Fibroblast of the aortic adventitia (primary cell): ENCODE data around the gene RBMX. TPM values are rescaled to one million over a fixed set of nuclear protein-coding genes. Genes with fewer than 3 reads are reported as not detected.

Source experiments
- DNase-seq: peaks from one replicate; pipeline ENCODE4 v3.0.0-alpha.2; 2010; ENCODE audit warnings: low read depth
- H3K4me3 ChIP-seq: 2 replicates; pipeline ENCODE4 v1.5.1; 2011; ENCODE audit warnings: low read depth, mild to moderate bottlenecking, control low read depth, low read length, moderate library complexity
- total RNA-seq: library from RNA; depleted of rRNA; stranded (reverse); fragments of >200 nt; gene quantifications from 2 replicates; pipeline ENCODE4 v1.2.3, GENCODE V29; 2012; ENCODE audit warnings: low replicate concordance
- TF ChIP-seq, protein P1 (sequence below): IDR thresholded peaks from 2 replicates; pipeline ENCODE4 v1.5.1; 2011; ENCODE audit warnings: mild to moderate bottlenecking, low read length, control low read depth, inconsistent platforms; ENCODE audit not compliant: insufficient read depth

The RBMX gene
- total RNA-seq, 1 donor: 245 TPM

DNA sequence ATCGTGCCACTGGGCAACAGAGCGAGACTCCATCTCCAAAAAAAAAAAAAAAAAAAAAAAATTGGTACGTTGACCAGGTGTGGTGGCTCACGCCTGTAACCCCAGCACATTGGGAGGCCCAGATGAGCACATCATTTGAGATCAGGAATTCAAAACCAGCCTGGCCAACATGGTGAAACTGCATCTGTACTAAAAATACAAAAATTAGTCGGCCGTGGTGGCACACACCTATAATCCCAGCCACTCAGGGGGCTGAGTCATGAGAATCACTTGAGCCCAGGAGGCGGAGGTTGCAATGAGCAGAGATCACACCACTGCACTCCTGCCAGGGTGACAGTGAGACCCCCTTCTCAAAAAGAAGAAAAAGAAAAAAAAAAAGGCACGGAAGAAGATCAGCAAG, 24.5 kb downstream of the RBMX start:
- H3K4me3 ChIP-seq: no peak overlapping the region

DNA sequence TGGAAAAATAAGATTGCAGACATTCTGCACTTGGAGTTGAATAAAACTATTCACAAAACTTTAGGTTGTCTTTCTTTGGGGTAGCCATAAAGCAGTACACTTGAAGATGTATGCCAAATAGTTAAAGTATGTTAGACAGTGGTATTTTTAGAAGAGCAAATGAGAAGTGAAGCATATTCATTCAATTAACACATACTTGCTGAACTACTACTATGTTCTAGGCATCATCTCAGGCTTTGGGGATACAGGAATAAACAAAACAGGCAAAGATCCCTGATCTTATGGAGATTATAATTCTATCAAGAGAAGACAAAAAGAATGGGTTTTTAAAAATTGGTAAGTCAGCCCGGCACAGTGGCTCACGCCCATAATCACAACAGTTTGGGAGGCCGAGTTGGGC, 29.0 kb downstream of the RBMX start:
- DNase-seq: no peak
- no peak overlapping the region for H3K4me3 ChIP-seq
- TF ChIP-seq, protein P1, sequence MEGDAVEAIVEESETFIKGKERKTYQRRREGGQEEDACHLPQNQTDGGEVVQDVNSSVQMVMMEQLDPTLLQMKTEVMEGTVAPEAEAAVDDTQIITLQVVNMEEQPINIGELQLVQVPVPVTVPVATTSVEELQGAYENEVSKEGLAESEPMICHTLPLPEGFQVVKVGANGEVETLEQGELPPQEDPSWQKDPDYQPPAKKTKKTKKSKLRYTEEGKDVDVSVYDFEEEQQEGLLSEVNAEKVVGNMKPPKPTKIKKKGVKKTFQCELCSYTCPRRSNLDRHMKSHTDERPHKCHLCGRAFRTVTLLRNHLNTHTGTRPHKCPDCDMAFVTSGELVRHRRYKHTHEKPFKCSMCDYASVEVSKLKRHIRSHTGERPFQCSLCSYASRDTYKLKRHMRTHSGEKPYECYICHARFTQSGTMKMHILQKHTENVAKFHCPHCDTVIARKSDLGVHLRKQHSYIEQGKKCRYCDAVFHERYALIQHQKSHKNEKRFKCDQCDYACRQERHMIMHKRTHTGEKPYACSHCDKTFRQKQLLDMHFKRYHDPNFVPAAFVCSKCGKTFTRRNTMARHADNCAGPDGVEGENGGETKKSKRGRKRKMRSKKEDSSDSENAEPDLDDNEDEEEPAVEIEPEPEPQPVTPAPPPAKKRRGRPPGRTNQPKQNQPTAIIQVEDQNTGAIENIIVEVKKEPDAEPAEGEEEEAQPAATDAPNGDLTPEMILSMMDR: no peak

More for the DNA sequence above, 24.5 kb downstream of the RBMX start:
- DNase-seq: no peak
- TF ChIP-seq, protein P1: no peak

DNA sequence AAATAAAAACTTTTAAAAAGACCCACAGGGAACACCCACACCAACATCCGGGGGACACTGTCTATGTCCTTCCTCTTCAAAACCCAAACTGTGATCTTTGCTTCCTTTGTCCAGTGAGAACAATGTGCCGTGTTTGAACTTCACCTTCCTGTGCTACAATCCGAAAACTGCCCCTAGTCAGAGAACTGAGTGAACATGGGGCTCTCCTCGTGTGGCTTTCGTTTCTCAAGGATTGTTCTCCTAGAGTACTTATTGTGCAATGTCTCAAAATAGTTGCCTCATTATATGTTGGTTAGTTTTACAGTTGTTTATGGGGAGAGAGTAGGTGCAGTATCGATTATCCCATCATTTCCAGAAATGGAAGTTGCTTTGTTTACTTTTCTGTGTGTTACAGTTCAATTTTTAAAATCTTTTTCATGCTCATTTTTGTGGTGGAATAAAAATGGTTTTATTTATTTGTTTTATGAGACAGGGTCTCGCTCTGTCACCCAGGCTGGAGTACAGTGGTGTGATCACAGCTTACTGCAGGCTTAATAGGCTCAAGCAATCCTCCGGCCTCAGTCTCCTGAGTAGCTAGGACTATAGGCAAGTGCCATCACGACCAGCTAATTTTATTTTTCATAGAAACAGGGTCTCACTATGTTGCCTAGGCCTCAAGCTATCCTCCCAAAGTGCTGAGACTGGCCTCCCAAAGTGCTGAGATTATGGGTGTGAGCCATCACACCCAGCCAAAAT, 29.9 kb downstream of the RBMX start:
- TF ChIP-seq, protein P1: no peak
- DNase-seq: no peak
- no peak overlapping the region for H3K4me3 ChIP-seq

DNA sequence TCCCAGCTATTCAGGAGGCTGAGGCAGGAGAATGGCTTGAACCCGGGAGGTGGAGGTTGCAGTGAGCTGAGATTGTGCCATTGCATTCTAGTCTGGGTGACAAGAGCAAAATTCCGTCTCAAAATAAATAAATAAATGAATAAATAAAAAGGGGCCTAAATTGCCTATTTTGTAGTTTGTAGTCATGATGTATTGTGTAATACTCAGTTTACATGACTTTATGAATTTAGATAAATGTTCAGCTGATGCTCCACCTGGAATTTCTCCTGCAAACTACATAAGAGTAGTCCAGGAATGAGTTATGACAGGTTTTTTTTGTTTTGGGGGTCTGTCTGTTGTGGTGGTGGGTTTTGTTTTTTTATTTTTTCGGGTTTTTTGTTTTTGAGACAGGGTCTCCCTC, 31.1 kb downstream of the RBMX start:
- no peak overlapping the region for H3K4me3 ChIP-seq
- no peak for DNase-seq
- TF ChIP-seq, protein P1: no peak

- no peak overlapping the region for H3K4me3 ChIP-seq
- DNase-seq: no peak
- TF ChIP-seq, protein P1: no peak
These were observed 32.7 kb downstream of the RBMX start for GRCh38 chrX:136847874-136848273.

- no peak for DNase-seq
- no peak overlapping the region for H3K4me3 ChIP-seq
- TF ChIP-seq, protein P1: no peak
These were observed 41.3 kb downstream of the RBMX start for GRCh38 chrX:136839196-136839595.

DNA sequence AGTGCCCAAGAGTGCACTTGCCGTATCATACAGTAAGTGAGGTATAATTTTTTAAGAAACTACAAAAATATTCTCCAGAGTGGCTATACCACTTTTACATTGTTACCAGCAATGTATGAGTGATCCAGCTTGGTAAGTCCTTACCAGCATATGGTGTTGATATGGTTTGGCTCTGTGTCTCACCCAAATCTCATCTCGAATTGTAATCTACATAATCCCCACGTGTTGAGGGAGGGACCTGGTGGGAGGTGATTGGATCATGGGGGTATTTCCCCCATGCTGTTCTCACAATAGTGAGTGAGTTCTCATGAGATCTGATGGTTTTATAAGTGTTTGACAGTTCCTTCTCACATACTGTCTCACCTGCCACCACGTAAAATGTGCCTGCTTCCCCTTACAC, 44.8 kb downstream of the RBMX start:
- no peak for DNase-seq
- TF ChIP-seq, protein P1: no peak
- no peak overlapping the region for H3K4me3 ChIP-seq
